GM18909 (cell line): ENCODE measurements around the gene ERG.

ENCODE experiments used
- ATAC-seq: cut with Tn5 transposase; IDR thresholded peaks from one replicate; pipeline ENCODE4 v1.9.1; 2021; ENCODE audit warnings: mild to moderate bottlenecking; ENCODE audit not compliant: unreplicated experiment, poor library complexity

The ERG gene

GRCh38 chr21:38400195-38400919, 97.9 kb downstream of the ERG start:
- no peak for ATAC-seq

GRCh38 chr21:38399103-38399502, 99.2 kb downstream of the ERG start:
- ATAC-seq: no peak

- ATAC-seq: no peak
Observed at GRCh38 chr21:38396325-38396724, 102.0 kb downstream of the ERG start.

- ATAC-seq: no peak
Observed at GRCh38 chr21:38395581-38395980, 102.7 kb downstream of the ERG start.

- ATAC-seq: no peak
Observed at GRCh38 chr21:38392661-38393060, 105.6 kb downstream of the ERG start.

GRCh38 chr21:38389896-38390295, 108.4 kb downstream of the ERG start:
- no peak for ATAC-seq

- no peak for ATAC-seq
Observed at GRCh38 chr21:38389354-38389676, 109.0 kb downstream of the ERG start.

GRCh38 chr21:38388647-38389353, 109.5 kb downstream of the ERG start:
- ATAC-seq: no peak

- ATAC-seq: no peak
Observed at GRCh38 chr21:38388203-38388602, 110.1 kb downstream of the ERG start.

- no peak for ATAC-seq
Observed at GRCh38 chr21:38386967-38387366, 111.3 kb downstream of the ERG start.

- no peak for ATAC-seq
Observed at GRCh38 chr21:38385427-38386175, 112.7 kb downstream of the ERG start.

- no peak for ATAC-seq
Observed at GRCh38 chr21:38384675-38385426, 113.4 kb downstream of the ERG start.

- no peak for ATAC-seq
Observed at GRCh38 chr21:38384238-38384560, 114.1 kb downstream of the ERG start.

GRCh38 chr21:38383411-38384237, 114.7 kb downstream of the ERG start:
- ATAC-seq: no peak

GRCh38 chr21:38380481-38381137, 117.7 kb downstream of the ERG start:
- no peak for ATAC-seq

- ATAC-seq: no peak
Observed at GRCh38 chr21:38379147-38379546, 119.1 kb downstream of the ERG start.

- no peak for ATAC-seq
Observed at GRCh38 chr21:38377165-38378088, 120.8 kb downstream of the ERG start.

GRCh38 chr21:38376693-38377092, 121.6 kb downstream of the ERG start:
- ATAC-seq: no peak
